IPS-18a (cell line): ENCODE data around the gene RNF44.

ENCODE experiments used
- H3K27ac ChIP-seq: one replicate; pipeline ENCODE4 v1.5.1; 2013; ENCODE audit warnings: low read length
- H3K27me3 ChIP-seq: one replicate; pipeline ENCODE4 v1.6.1; 2013; ENCODE audit warnings: mild to moderate bottlenecking, low read length; ENCODE audit not compliant: control insufficient read depth, insufficient read depth
- H3K36me3 ChIP-seq: one replicate; pipeline ENCODE4 v1.6.1; 2013; ENCODE audit warnings: low read depth, low read length; ENCODE audit not compliant: control insufficient read depth
- H3K4me1 ChIP-seq: one replicate; pipeline ENCODE4 v1.6.1; 2013; ENCODE audit warnings: low read depth, low read length; ENCODE audit not compliant: control insufficient read depth
- H3K4me3 ChIP-seq: one replicate; pipeline ENCODE4 v1.5.1; 2013; ENCODE audit warnings: low read length
- H3K9ac ChIP-seq: one replicate; pipeline ENCODE4 v1.6.1; 2013; ENCODE audit warnings: mild to moderate bottlenecking, low read length, moderate library complexity
- H3K9me3 ChIP-seq: one replicate; pipeline ENCODE4 v1.6.1; 2013; ENCODE audit warnings: low read depth, low read length; ENCODE audit not compliant: control insufficient read depth

The RNF44 gene

DNA sequence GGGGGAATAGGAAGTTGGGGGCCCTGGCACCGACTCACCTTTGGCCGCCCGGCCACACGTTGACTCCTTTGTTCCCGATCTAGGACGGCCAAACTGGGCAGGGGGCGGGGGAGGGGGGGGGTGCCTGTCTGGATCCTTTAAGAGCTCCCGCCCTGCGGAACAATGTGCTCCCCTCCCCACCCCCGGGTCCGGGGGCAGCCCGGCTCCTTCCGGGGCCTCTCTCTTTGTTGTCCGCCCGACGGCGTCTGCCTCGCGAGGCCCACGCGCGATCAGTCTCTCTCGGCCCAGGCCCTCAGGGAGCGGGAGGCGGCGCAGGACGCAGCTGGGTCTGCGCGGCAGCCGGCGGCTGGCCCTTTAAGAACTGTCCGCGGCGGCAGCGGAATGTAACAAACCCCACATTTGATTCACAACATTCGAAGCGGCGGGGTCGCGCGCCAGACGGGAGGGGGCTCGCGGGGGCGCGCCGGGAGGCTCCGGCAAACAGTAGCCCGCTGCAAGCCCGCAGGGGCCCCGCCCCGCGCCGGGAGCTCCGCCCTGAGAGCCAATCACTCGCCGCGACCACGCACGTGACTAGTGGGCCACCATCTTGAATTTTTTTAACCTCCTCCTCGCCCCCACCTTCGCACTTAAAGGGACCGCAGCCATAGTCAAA, at the start of gene RNF44:
Gene RNF44, minus strand, starts transcription at position 501 of the 652 bp plus-strand sequence. CDS start 4,930 bp downstream, outside the sequence.
- no peaks in the 10 kb centered on the region for H3K9me3 ChIP-seq
- H3K27me3 ChIP-seq: peaks cover 2% of the 10 kb centered on the region
- H3K27ac ChIP-seq: peak within 1 kb of the TSS; percentile 92
- H3K9ac ChIP-seq: peak within 1 kb of the TSS; percentile 99
- H3K4me3 ChIP-seq: peak within 1 kb of the TSS; percentile 98
- peaks cover 22% of the 10 kb centered on the region for H3K4me1 ChIP-seq
- H3K36me3 ChIP-seq: peaks cover 7% of the 10 kb centered on the region

DNA sequence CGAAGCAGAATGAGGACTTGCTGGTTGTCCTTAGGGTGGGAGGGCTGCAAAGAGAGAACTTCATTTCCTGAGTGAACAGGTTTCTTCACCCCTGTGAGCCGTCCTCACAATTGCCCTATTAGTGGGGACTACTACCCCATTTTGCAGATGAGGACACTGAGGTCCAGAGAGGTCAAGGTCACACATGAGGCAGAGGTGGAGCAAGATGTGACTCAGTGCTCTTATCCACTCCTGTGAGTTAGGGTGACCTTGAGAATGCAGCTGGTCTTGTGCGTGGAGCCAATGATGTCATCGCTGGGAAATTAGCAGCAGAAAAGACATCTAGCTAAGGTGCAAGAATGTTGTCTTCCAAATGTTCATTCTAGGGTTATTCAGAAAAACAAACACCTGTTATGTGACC, 45.9 kb upstream of the RNF44 start:
- Histone ChIP-seq H3K9me3 (no peaks in the 10 kb centered on the region), H3K9ac (no peak overlapping the region), H3K4me3 (no peak overlapping the region), H3K27ac (no peak overlapping the region), H3K4me1 (no peaks in the 10 kb centered on the region), H3K36me3 (no peaks in the 10 kb centered on the region), H3K27me3 (peaks cover 5% of the 10 kb centered on the region)

- Histone ChIP-seq H3K9me3 (no peaks in the 10 kb centered on the region), H3K27ac (no peak overlapping the region), H3K9ac (no peak overlapping the region), H3K36me3 (no peaks in the 10 kb centered on the region), H3K4me1 (no peaks in the 10 kb centered on the region), H3K4me3 (no peak overlapping the region), H3K27me3 (peaks cover 5% of the 10 kb centered on the region)
Measured at GRCh38 chr5:176581361-176581760, 44.2 kb upstream of the RNF44 start.

DNA sequence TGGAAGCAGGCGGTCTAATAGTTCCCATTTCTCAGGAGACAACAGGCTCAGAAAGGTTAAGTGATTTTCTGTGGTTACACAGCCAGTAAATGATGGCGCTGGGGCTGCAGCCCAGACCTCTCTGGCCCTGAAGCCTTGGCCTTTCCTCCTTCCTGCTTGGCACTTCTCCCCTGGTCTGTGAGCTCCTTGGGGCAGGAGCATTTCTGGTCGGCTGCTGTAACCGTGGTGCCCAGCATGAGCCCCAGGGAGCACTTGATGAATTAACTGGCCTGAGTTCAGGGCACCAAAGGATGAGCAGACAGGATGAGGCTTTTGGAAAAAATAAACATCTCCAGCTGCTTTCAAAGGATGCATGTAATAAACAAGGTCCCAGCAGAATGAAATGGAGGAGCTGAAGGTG, 42.1 kb upstream of the RNF44 start:
- Histone ChIP-seq H3K4me1 (no peaks in the 10 kb centered on the region), H3K9me3 (no peaks in the 10 kb centered on the region), H3K4me3 (no peak overlapping the region), H3K27ac (no peak overlapping the region), H3K36me3 (no peaks in the 10 kb centered on the region), H3K9ac (no peak overlapping the region), H3K27me3 (peaks cover 5% of the 10 kb centered on the region)

- H3K27ac ChIP-seq: no peak overlapping the region
- H3K9me3 ChIP-seq: no peaks in the 10 kb centered on the region
- no peaks in the 10 kb centered on the region for H3K36me3 ChIP-seq
- H3K4me3 ChIP-seq: no peak overlapping the region
- no peak overlapping the region for H3K9ac ChIP-seq
- peaks cover 10% of the 10 kb centered on the region for H3K27me3 ChIP-seq
- H3K4me1 ChIP-seq: no peaks in the 10 kb centered on the region
Measured at GRCh38 chr5:176578391-176578808, 41.2 kb upstream of the RNF44 start.

GRCh38 chr5:176577312-176578176, 40.3 kb upstream of the RNF44 start:
- H3K4me1 ChIP-seq: no peaks in the 10 kb centered on the region
- no peak overlapping the region for H3K4me3 ChIP-seq
- H3K36me3 ChIP-seq: no peaks in the 10 kb centered on the region
- H3K27me3 ChIP-seq: peaks cover 10% of the 10 kb centered on the region
- no peak overlapping the region for H3K9ac ChIP-seq
- H3K9me3 ChIP-seq: no peaks in the 10 kb centered on the region
- H3K27ac ChIP-seq: no peak overlapping the region

- no peaks in the 10 kb centered on the region for H3K36me3 ChIP-seq
- H3K9me3 ChIP-seq: no peaks in the 10 kb centered on the region
- peaks cover 10% of the 10 kb centered on the region for H3K27me3 ChIP-seq
- no peak overlapping the region for H3K9ac ChIP-seq
- no peaks in the 10 kb centered on the region for H3K4me1 ChIP-seq
- no peak overlapping the region for H3K27ac ChIP-seq
- H3K4me3 ChIP-seq: no peak overlapping the region
Measured at GRCh38 chr5:176575488-176576422, 38.6 kb upstream of the RNF44 start.

- Histone ChIP-seq H3K36me3 (no peaks in the 10 kb centered on the region), H3K9me3 (no peaks in the 10 kb centered on the region), H3K9ac (no peak overlapping the region), H3K27ac (no peak overlapping the region), H3K27me3 (peaks cover 10% of the 10 kb centered on the region), H3K4me3 (no peak overlapping the region), H3K4me1 (no peaks in the 10 kb centered on the region)
Measured at GRCh38 chr5:176575066-176575465, 37.9 kb upstream of the RNF44 start.

GRCh38 chr5:176574297-176574591, 37.0 kb upstream of the RNF44 start:
- H3K4me1 ChIP-seq: no peaks in the 10 kb centered on the region
- peaks cover 10% of the 10 kb centered on the region for H3K27me3 ChIP-seq
- H3K9me3 ChIP-seq: no peaks in the 10 kb centered on the region
- no peaks in the 10 kb centered on the region for H3K36me3 ChIP-seq
- no peak overlapping the region for H3K9ac ChIP-seq
- H3K4me3 ChIP-seq: no peak overlapping the region
- no peak overlapping the region for H3K27ac ChIP-seq

DNA sequence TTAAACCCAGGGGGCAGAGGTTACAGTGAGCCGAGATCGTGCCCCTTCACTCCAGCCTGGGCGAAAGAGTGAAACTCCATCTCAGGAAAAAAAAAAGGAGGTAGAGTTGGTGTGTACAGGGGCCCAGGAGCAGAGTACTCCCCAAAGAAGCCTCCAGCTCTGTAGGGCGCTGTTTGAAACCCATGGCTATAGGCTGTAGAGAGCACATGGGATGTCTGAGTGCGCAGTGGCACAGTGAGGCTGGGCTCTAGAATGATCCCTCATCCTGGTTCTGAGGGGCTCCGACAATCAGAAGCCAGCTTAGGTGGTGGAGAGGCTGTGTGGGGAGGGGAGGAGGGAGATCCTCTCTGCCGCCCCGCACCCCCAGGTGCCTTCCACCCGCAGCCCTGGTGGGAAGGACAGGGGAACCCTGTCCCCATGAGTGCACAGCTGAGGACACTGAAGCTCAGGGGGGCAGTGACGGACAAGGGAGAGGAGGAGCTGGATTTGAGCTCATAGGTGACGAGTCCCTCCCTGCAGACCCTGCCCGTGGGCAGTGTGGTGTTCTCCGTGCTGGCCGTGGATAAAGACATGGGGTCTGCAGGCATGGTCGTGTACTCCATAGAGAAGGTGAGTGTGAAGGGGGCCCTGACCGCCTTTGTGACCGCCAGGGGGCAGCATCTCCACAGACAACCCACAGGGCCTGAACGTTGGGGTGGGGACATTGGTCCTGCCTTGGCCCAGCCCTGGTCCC, 36.5 kb upstream of the RNF44 start:
- Histone ChIP-seq H3K27me3 (peaks cover 6% of the 10 kb centered on the region), H3K4me3 (no peak overlapping the region), H3K36me3 (no peaks in the 10 kb centered on the region), H3K27ac (no peak overlapping the region), H3K9me3 (no peaks in the 10 kb centered on the region), H3K4me1 (no peaks in the 10 kb centered on the region), H3K9ac (no peak overlapping the region)

DNA sequence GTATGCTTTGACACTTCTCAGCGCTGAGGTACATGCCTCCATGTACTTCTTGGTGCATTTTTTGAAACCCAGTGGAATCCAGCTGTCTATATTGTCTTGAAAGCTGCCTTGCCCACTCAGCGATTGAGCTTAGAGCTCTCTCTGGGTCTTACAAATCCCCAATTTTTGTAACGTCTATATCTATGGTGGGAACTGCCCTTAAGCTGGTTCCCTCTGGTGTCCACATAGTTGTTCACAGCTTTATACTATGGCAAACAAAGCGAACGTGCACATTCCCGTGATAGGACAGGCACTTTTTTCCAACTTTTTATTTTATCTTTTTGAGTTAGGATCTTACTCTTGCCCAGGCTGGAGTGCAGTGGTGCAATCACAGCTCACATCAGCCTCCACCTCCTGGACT, 32.8 kb upstream of the RNF44 start:
- no peaks in the 10 kb centered on the region for H3K36me3 ChIP-seq
- no peak overlapping the region for H3K9ac ChIP-seq
- H3K4me1 ChIP-seq: no peaks in the 10 kb centered on the region
- no peaks in the 10 kb centered on the region for H3K9me3 ChIP-seq
- no peak overlapping the region for H3K27ac ChIP-seq
- H3K27me3 ChIP-seq: peaks cover 5% of the 10 kb centered on the region
- no peak overlapping the region for H3K4me3 ChIP-seq
